Right cardiac atrium (tissue), 5 donors: Measurements from ENCODE around the gene PMPCA. TPM values are rescaled to one million over a fixed set of nuclear protein-coding genes. Genes with fewer than 3 reads are reported as not detected.
A peak's percentile ranks its signal among the peaks of the same experiment; 100 is the strongest.

Experiments used
- ATAC-seq, 2 donors: fragments of 200-7000 bp; cut with Tn5 transposase; one replicate each; pipeline versions ENCODE4 v1.8.0 to v1.9.1; 2020; ENCODE audit warnings: moderate library complexity in 2 of 2, mild to moderate bottlenecking in 1 of 2
- DNase-seq, 3 donors: peaks; one replicate each; pipeline ENCODE4 v3.0.0-alpha.2; 2020
- H3K27ac ChIP-seq: one replicate; pipeline ENCODE4 v1.5.1; 2013; ENCODE audit warnings: mild to moderate bottlenecking, low read length, control low read depth, moderate library complexity
- H3K27me3 ChIP-seq: one replicate; pipeline ENCODE4 v1.6.1; 2013; ENCODE audit not compliant: control insufficient read depth, insufficient read depth
- H3K4me1 ChIP-seq: one replicate; pipeline ENCODE4 v1.6.1; 2013; ENCODE audit warnings: low read length; ENCODE audit not compliant: control insufficient read depth, insufficient read depth
- H3K4me3 ChIP-seq: one replicate; pipeline ENCODE4 v1.5.1; 2013; ENCODE audit warnings: low read length, control low read depth
- H3K9me3 ChIP-seq: one replicate; pipeline ENCODE4 v1.6.1; 2013; ENCODE audit warnings: low read length; ENCODE audit not compliant: control insufficient read depth
- WGBS: extraction: QIAGEN DNeasy Blood & Tissue Kit; methylation state at CpG from one replicate; pipeline ENCODE4 v1.1.7; 2013; 5-methylcytosine and 5-hydroxymethylcytosine counted together
- intact Hi-C, 4 donors: fragments of 100-400 bp; cut with DNase I; formaldehyde crosslinking; loops; one replicate each; pipeline versions ENCODE4 v1.11.0 to v1.14.0; 2022 to 2023
- polyA plus RNA-seq: library from polyadenylated mRNA; stranded (reverse); fragments of 200-250 nt; gene quantifications from one replicate; pipeline ENCODE4 v1.2.3, GENCODE V29; 2013
- total RNA-seq, 4 donors: library from RNA; stranded (reverse); fragmentation: NEBNext Ultra II Directional; extraction: Animal tissue kit (Norgen Biotek cat#: 25700); gene quantifications; one replicate each; pipeline ENCODE4 v1.2.1, GENCODE V29; 2021
- donor health status: healthy with polysubstance abuse.
- donor health status: DM: no; HTN: yes; CAD: no.
- donor health status: DM: no; HTN: no; CAD: no.
- donor health status: DM: no; HTN: yes; CAD: no; lungs with severe emphysema.
- donor health status: DM: yes; HTN: yes; CAD: no.

The PMPCA gene
- total and polyA plus RNA-seq, 5 donors: 50.8 to 63.4 (median 57.5) TPM

- intact Hi-C loops: no loop called here
- 91% methylated on average over 12 of the region's 12 CpGs for WGBS
- no peak overlapping the region for H3K4me3 ChIP-seq
- ATAC-seq (no peak), DNase-seq (no peak)
- no peaks in the 10 kb centered on the region for H3K9me3 ChIP-seq
- H3K27ac ChIP-seq: no peak overlapping the region
- H3K27me3 ChIP-seq: no peaks in the 10 kb centered on the region
- no peaks in the 10 kb centered on the region for H3K4me1 ChIP-seq
Observed at GRCh38 chr9:136375096-136375495, 35.4 kb upstream of the PMPCA start.

GRCh38 chr9:136376457-136376856 is 34.0 kb upstream of the PMPCA start:
- Histone ChIP-seq H3K4me3 (no peak overlapping the region), H3K9me3 (no peaks in the 10 kb centered on the region), H3K27me3 (no peaks in the 10 kb centered on the region), H3K27ac (no peak overlapping the region), H3K4me1 (no peaks in the 10 kb centered on the region)
- DNase-seq: no peak
- ATAC-seq: no peak
- intact Hi-C loops: no loop called here
- 76% methylated on average over 8 of the region's 8 CpGs for WGBS

GRCh38 chr9:136377341-136378169 is 32.9 kb upstream of the PMPCA start:
- WGBS: 85% methylated on average over 32 of the region's 32 CpGs
- intact Hi-C loops: no loop called here
- no peaks in the 10 kb centered on the region for H3K4me1 ChIP-seq
- ATAC-seq (no peak), DNase-seq (no peak)
- no peaks in the 10 kb centered on the region for H3K9me3 ChIP-seq
- no peak overlapping the region for H3K4me3 ChIP-seq
- H3K27me3 ChIP-seq: no peaks in the 10 kb centered on the region
- no peak overlapping the region for H3K27ac ChIP-seq

GRCh38 chr9:136378170-136379002 is 32.1 kb upstream of the PMPCA start:
- no peak overlapping the region for H3K4me3 ChIP-seq
- WGBS: 81% methylated on average over 28 of the region's 28 CpGs
- no peaks in the 10 kb centered on the region for H3K9me3 ChIP-seq
- H3K27ac ChIP-seq: no peak overlapping the region
- peak in 1 of 3 donors; percentile 79 for DNase-seq
- H3K4me1 ChIP-seq: no peaks in the 10 kb centered on the region
- H3K27me3 ChIP-seq: no peaks in the 10 kb centered on the region
- peak in 1 of 2 donors; percentile 1 for ATAC-seq
- intact Hi-C loops: no loop called here

GRCh38 chr9:136379003-136379287 is 31.5 kb upstream of the PMPCA start:
- no peak overlapping the region for H3K27ac ChIP-seq
- DNase-seq (no peak), ATAC-seq (no peak)
- no peaks in the 10 kb centered on the region for H3K4me1 ChIP-seq
- WGBS: 85% methylated on average over 18 of the region's 18 CpGs
- intact Hi-C loops: no loop called here
- H3K27me3 ChIP-seq: no peaks in the 10 kb centered on the region
- H3K4me3 ChIP-seq: no peak overlapping the region
- no peaks in the 10 kb centered on the region for H3K9me3 ChIP-seq

- no peaks in the 10 kb centered on the region for H3K9me3 ChIP-seq
- no peaks in the 10 kb centered on the region for H3K4me1 ChIP-seq
- H3K4me3 ChIP-seq: no peak overlapping the region
- intact Hi-C loops: no loop called here
- DNase-seq: no peak
- ATAC-seq: no peak
- no peak overlapping the region for H3K27ac ChIP-seq
- 86% methylated on average over 11 of the region's 11 CpGs for WGBS
- H3K27me3 ChIP-seq: no peaks in the 10 kb centered on the region
Observed at GRCh38 chr9:136379401-136379800, 31.1 kb upstream of the PMPCA start.

GRCh38 chr9:136379891-136380290 is 30.6 kb upstream of the PMPCA start:
- 89% methylated on average over 11 of the region's 11 CpGs for WGBS
- ATAC-seq: no peak
- Histone ChIP-seq H3K4me1 (no peaks in the 10 kb centered on the region), H3K27me3 (no peaks in the 10 kb centered on the region), H3K27ac (no peak overlapping the region), H3K9me3 (no peaks in the 10 kb centered on the region), H3K4me3 (no peak overlapping the region)
- intact Hi-C loops: no loop called here
- DNase-seq: no peak

GRCh38 chr9:136380381-136380780 is 30.1 kb upstream of the PMPCA start:
- Histone ChIP-seq H3K27me3 (no peaks in the 10 kb centered on the region), H3K27ac (no peak overlapping the region), H3K9me3 (no peaks in the 10 kb centered on the region), H3K4me3 (no peak overlapping the region), H3K4me1 (no peaks in the 10 kb centered on the region)
- DNase-seq: no peak
- 93% methylated on average over 17 of the region's 17 CpGs for WGBS
- intact Hi-C loops: no loop called here
- ATAC-seq: no peak

GRCh38 chr9:136381311-136381710 is 29.1 kb upstream of the PMPCA start:
- Histone ChIP-seq H3K27me3 (no peaks in the 10 kb centered on the region), H3K4me1 (no peaks in the 10 kb centered on the region), H3K9me3 (no peaks in the 10 kb centered on the region), H3K27ac (no peak overlapping the region), H3K4me3 (no peak overlapping the region)
- DNase-seq: peak; percentile 56 to 87 (median 86)
- intact Hi-C loops: no loop called here
- ATAC-seq: peak; percentile 52 to 58
- 61% methylated on average over 9 of the region's 9 CpGs for WGBS

GRCh38 chr9:136381966-136382513 is 28.4 kb upstream of the PMPCA start:
- H3K9me3 ChIP-seq: no peaks in the 10 kb centered on the region
- H3K27ac ChIP-seq: no peak overlapping the region
- ATAC-seq (peak in 1 of 2 donors; percentile 2), DNase-seq (no peak)
- intact Hi-C loops: no loop called here
- WGBS: 91% methylated on average over 25 of the region's 25 CpGs
- no peaks in the 10 kb centered on the region for H3K27me3 ChIP-seq
- no peak overlapping the region for H3K4me3 ChIP-seq
- H3K4me1 ChIP-seq: no peaks in the 10 kb centered on the region

GRCh38 chr9:136383436-136383835 is 27.0 kb upstream of the PMPCA start:
- ATAC-seq: no peak
- no peak overlapping the region for H3K27ac ChIP-seq

More at GRCh38 chr9:136383436-136383835, 27.0 kb upstream of the PMPCA start:
- H3K4me1 ChIP-seq: no peaks in the 10 kb centered on the region
- no peak overlapping the region for H3K4me3 ChIP-seq
- 97% methylated on average over 20 of the region's 20 CpGs for WGBS
- no peaks in the 10 kb centered on the region for H3K9me3 ChIP-seq
- H3K27me3 ChIP-seq: no peaks in the 10 kb centered on the region
- intact Hi-C loops: no loop called here
- DNase-seq: peak in 1 of 3 donors; percentile 47
